ENCODE measurements around the gene SDK1. TPM values are rescaled to one million over a fixed set of nuclear protein-coding genes. Genes with fewer than 3 reads are reported as not detected.
"Not testable (repeated sequence)": the region's sequence is repeated elsewhere in the genome, so short reads cannot be mapped to it uniquely, and the experiment has no call there.

The SDK1 gene
- total RNA-seq, 2 experiments from 2014 or later = 0.03 to 0.05 TPM

- CTCF ChIA-PET = no interaction called here
Observed at GRCh38 chr7:3754493-3755341, 453.7 kb downstream of the SDK1 start.

GRCh38 chr7:3755778-3756453 is 454.9 kb downstream of the SDK1 start:
- not testable (repeated sequence) for ATAC-seq; H3K4me1 Mint-ChIP-seq (ENCODE audit: low read depth)

More at GRCh38 chr7:3754493-3755341, 453.7 kb downstream of the SDK1 start:
- Mint-ChIP-seq H3K27me3 (ENCODE audit: low read depth) (no peaks in the 10 kb centered on the region), H3K27ac (no peak overlapping the region), H3K4me3 (no peak overlapping the region), H3K9me3 (ENCODE audit: insufficient read depth) (no peaks in the 10 kb centered on the region), H3K4me1 (ENCODE audit: low read depth) (no peaks in the 10 kb centered on the region), H3K36me3 (ENCODE audit: low read depth) (no peaks in the 10 kb centered on the region)
- ATAC-seq (no peak), DNase-seq (no peak)
- POLR2A ChIA-PET = no interaction called here

GRCh38 chr7:3757059-3757458 is 456.0 kb downstream of the SDK1 start:
- POLR2A ChIA-PET = no interaction called here
- Mint-ChIP-seq H3K4me1 (ENCODE audit: low read depth) (no peaks in the 10 kb centered on the region), H3K27me3 (ENCODE audit: low read depth) (peaks cover under 1% of the 10 kb centered on the region), H3K9me3 (ENCODE audit: insufficient read depth) (no peaks in the 10 kb centered on the region), H3K27ac (no peak overlapping the region), H3K4me3 (no peak overlapping the region), H3K36me3 (ENCODE audit: low read depth) (no peaks in the 10 kb centered on the region)
- CTCF ChIA-PET = no interaction called here
- DNase-seq (no peak), ATAC-seq (no peak)

More at GRCh38 chr7:3755778-3756453, 454.9 kb downstream of the SDK1 start:
- H3K27ac Mint-ChIP-seq; H3K27me3 Mint-ChIP-seq (ENCODE audit: low read depth); H3K4me3 Mint-ChIP-seq; H3K9me3 Mint-ChIP-seq (ENCODE audit: insufficient read depth); CTCF ChIA-PET; H3K36me3 Mint-ChIP-seq (ENCODE audit: low read depth); DNase-seq; POLR2A ChIA-PET: not testable (repeated sequence)

- Mint-ChIP-seq H3K27me3 (ENCODE audit: low read depth) (peaks cover 2% of the 10 kb centered on the region), H3K9me3 (ENCODE audit: insufficient read depth) (no peaks in the 10 kb centered on the region), H3K4me3 (no peak overlapping the region), H3K36me3 (ENCODE audit: low read depth) (no peaks in the 10 kb centered on the region), H3K27ac (no peak overlapping the region), H3K4me1 (ENCODE audit: low read depth) (no peaks in the 10 kb centered on the region)
- DNase-seq (no peak), ATAC-seq (no peak)
- CTCF ChIA-PET = no interaction called here
- POLR2A ChIA-PET = no interaction called here
Observed at GRCh38 chr7:3760651-3761050, 459.6 kb downstream of the SDK1 start.

- Mint-ChIP-seq H3K4me3 (no peak overlapping the region), H3K36me3 (ENCODE audit: low read depth) (no peaks in the 10 kb centered on the region), H3K27ac (no peak overlapping the region), H3K27me3 (ENCODE audit: low read depth) (peaks cover 2% of the 10 kb centered on the region), H3K4me1 (ENCODE audit: low read depth) (no peaks in the 10 kb centered on the region), H3K9me3 (ENCODE audit: insufficient read depth) (no peaks in the 10 kb centered on the region)
- POLR2A ChIA-PET = no interaction called here
- ATAC-seq (no peak), DNase-seq (no peak)
- CTCF ChIA-PET = no interaction called here
Observed at GRCh38 chr7:3762146-3762831, 461.2 kb downstream of the SDK1 start.

GRCh38 chr7:3767917-3768777 is 467.1 kb downstream of the SDK1 start:
- ATAC-seq (no peak), DNase-seq (no peak)
- ChIA-PET POLR2A (no interaction called here), CTCF (no interaction called here)
- Mint-ChIP-seq H3K27me3 (ENCODE audit: low read depth) (peaks cover 9% of the 10 kb centered on the region), H3K4me1 (ENCODE audit: low read depth) (no peaks in the 10 kb centered on the region), H3K4me3 (no peak overlapping the region), H3K9me3 (ENCODE audit: insufficient read depth) (no peaks in the 10 kb centered on the region), H3K36me3 (ENCODE audit: low read depth) (no peaks in the 10 kb centered on the region), H3K27ac (no peak overlapping the region)

GRCh38 chr7:3771906-3772305 is 470.9 kb downstream of the SDK1 start:
- ChIA-PET CTCF (interaction anchor here (0.6 kb wide), 1 partner anchor 1078 kb away, joined by 3 read pairs; no protein-coding TSS in a partner anchor), POLR2A (no interaction called here)
- H3K36me3 Mint-ChIP-seq (ENCODE audit: low read depth) = no peaks in the 10 kb centered on the region
- ATAC-seq (no peak), DNase-seq (no peak)
- H3K9me3 Mint-ChIP-seq (ENCODE audit: insufficient read depth) = no peaks in the 10 kb centered on the region
- H3K27me3 Mint-ChIP-seq (ENCODE audit: low read depth) = peaks cover 9% of the 10 kb centered on the region
- no peak overlapping the region for H3K27ac Mint-ChIP-seq
- no peaks in the 10 kb centered on the region for H3K4me1 Mint-ChIP-seq (ENCODE audit: low read depth)
- no peak overlapping the region for H3K4me3 Mint-ChIP-seq

- ATAC-seq (no peak), DNase-seq (no peak)
- ChIA-PET CTCF (no interaction called here), POLR2A (no interaction called here)
- Mint-ChIP-seq H3K9me3 (ENCODE audit: insufficient read depth) (peaks cover 12% of the 10 kb centered on the region), H3K27ac (no peak overlapping the region), H3K4me3 (no peak overlapping the region), H3K27me3 (ENCODE audit: low read depth) (no peaks in the 10 kb centered on the region), H3K36me3 (ENCODE audit: low read depth) (peaks cover 3% of the 10 kb centered on the region), H3K4me1 (ENCODE audit: low read depth) (no peaks in the 10 kb centered on the region)
Observed at GRCh38 chr7:3778345-3778744, 477.3 kb downstream of the SDK1 start.

GRCh38 chr7:3780016-3780415 is 479.0 kb downstream of the SDK1 start:
- Mint-ChIP-seq H3K9me3 (ENCODE audit: insufficient read depth) (peaks cover 14% of the 10 kb centered on the region), H3K27me3 (ENCODE audit: low read depth) (peaks cover 6% of the 10 kb centered on the region), H3K36me3 (ENCODE audit: low read depth) (peaks cover 3% of the 10 kb centered on the region), H3K4me3 (no peak overlapping the region), H3K27ac (no peak overlapping the region), H3K4me1 (ENCODE audit: low read depth) (no peaks in the 10 kb centered on the region)
- CTCF ChIA-PET = no interaction called here
- DNase-seq (no peak), ATAC-seq (no peak)
- POLR2A ChIA-PET = no interaction called here

- peaks cover 3% of the 10 kb centered on the region for H3K36me3 Mint-ChIP-seq (ENCODE audit: low read depth)
- ATAC-seq (no peak), DNase-seq (no peak)
- H3K27me3 Mint-ChIP-seq (ENCODE audit: low read depth) = peaks cover 7% of the 10 kb centered on the region
- ChIA-PET CTCF (no interaction called here), POLR2A (no interaction called here)
- peaks cover 14% of the 10 kb centered on the region for H3K9me3 Mint-ChIP-seq (ENCODE audit: insufficient read depth)
- H3K27ac Mint-ChIP-seq = no peak overlapping the region
- no peaks in the 10 kb centered on the region for H3K4me1 Mint-ChIP-seq (ENCODE audit: low read depth)
- H3K4me3 Mint-ChIP-seq = no peak overlapping the region
Observed at GRCh38 chr7:3780525-3780924, 479.5 kb downstream of the SDK1 start.

GRCh38 chr7:3781607-3782006 is 480.6 kb downstream of the SDK1 start:
- Mint-ChIP-seq H3K4me1 (ENCODE audit: low read depth) (no peaks in the 10 kb centered on the region), H3K9me3 (ENCODE audit: insufficient read depth) (peaks cover 14% of the 10 kb centered on the region), H3K27me3 (ENCODE audit: low read depth) (peaks cover 11% of the 10 kb centered on the region), H3K27ac (no peak overlapping the region), H3K36me3 (ENCODE audit: low read depth) (peaks cover 3% of the 10 kb centered on the region), H3K4me3 (no peak overlapping the region)
- DNase-seq (no peak), ATAC-seq (no peak)
- ChIA-PET POLR2A (no interaction called here), CTCF (no interaction called here)

Measured in activated CD8-positive, alpha-beta T cell treated with anti-CD3 and anti-CD28 coated beads, Interleukin-2, amount 10 ng/mL, durations not matched to agents 7 days and 5 days (primary cell).